Large intestine (tissue), 3 donors: ENCODE data around the gene HMOX1. TPM values are rescaled to one million over a fixed set of nuclear protein-coding genes. Genes with fewer than 3 reads are reported as not detected.
"Not testable (repeated sequence)": the region's sequence is repeated elsewhere in the genome, so short reads cannot be mapped to it uniquely, and the experiment has no call there.

ENCODE experiments used
- DNase-seq, 2 donors: peaks; one replicate each; pipeline versions ENCODE4 v3.0.0 to v3.0.0-alpha.2; 2013
- H3K27ac ChIP-seq: one replicate; pipeline ENCODE4 v1.5.1; 2013; ENCODE audit warnings: low read length
- H3K27me3 ChIP-seq: 2 replicates; pipeline ENCODE4 v1.6.1; 2013; ENCODE audit warnings: low read length; ENCODE audit not compliant: control insufficient read depth, insufficient read depth
- H3K36me3 ChIP-seq: 2 replicates; pipeline ENCODE4 v1.6.1; 2013; ENCODE audit warnings: low read length; ENCODE audit not compliant: control insufficient read depth, insufficient read depth
- H3K4me1 ChIP-seq: one replicate; pipeline ENCODE4 v1.6.1; 2013; ENCODE audit warnings: low read length; ENCODE audit not compliant: control insufficient read depth, insufficient read depth
- H3K4me3 ChIP-seq: one replicate; pipeline ENCODE4 v1.5.1; 2013; ENCODE audit warnings: low read length
- H3K9me3 ChIP-seq: one replicate; pipeline ENCODE4 v1.6.1; 2013; ENCODE audit warnings: mild to moderate bottlenecking, low read depth, low read length, moderate library complexity; ENCODE audit not compliant: control insufficient read depth
- WGBS: methylation state at CpG from one replicate; pipeline ENCODE4 v1.1.5; 2013; ENCODE audit warnings: low lambda C conversion rate; ENCODE audit not compliant: insufficient coverage; 5-methylcytosine and 5-hydroxymethylcytosine counted together
- polyA plus RNA-seq: library from polyadenylated mRNA; unstranded; fragments of 120-200 nt; gene quantifications from one replicate; pipeline ENCODE4 v1.2.1, GENCODE V29; 2013

The HMOX1 gene
- polyA plus RNA-seq, 1 donor, result 81.5 TPM

DNA sequence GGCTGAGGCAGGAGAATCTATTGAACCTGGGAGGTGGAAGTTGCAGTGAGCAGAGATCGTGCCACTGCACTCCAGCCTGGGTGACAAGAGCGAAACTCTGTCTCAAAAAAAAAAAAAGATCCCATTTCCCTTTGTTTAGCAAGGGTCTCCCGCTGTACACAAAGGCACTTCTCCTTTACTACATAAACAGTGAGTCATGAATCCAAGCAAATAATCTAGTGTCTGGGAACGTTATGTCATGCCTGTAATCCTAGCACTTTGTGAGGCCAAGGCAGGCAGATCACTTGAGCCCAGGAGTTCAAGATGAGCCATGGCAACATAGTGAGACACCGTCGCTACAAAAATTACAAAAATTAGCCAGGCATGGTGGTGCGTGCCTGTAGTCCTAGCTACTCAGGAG lies 16.7 kb upstream of the HMOX1 start:
- DNase-seq, H3K4me3 ChIP-seq, H3K9me3 ChIP-seq, H3K36me3 ChIP-seq, H3K27ac ChIP-seq, H3K27me3 ChIP-seq: not testable (repeated sequence)
- no CpG with 5 or more reads among the region's 7 CpGs for WGBS
- peaks cover 22% of the 10 kb centered on the region for H3K4me1 ChIP-seq

DNA sequence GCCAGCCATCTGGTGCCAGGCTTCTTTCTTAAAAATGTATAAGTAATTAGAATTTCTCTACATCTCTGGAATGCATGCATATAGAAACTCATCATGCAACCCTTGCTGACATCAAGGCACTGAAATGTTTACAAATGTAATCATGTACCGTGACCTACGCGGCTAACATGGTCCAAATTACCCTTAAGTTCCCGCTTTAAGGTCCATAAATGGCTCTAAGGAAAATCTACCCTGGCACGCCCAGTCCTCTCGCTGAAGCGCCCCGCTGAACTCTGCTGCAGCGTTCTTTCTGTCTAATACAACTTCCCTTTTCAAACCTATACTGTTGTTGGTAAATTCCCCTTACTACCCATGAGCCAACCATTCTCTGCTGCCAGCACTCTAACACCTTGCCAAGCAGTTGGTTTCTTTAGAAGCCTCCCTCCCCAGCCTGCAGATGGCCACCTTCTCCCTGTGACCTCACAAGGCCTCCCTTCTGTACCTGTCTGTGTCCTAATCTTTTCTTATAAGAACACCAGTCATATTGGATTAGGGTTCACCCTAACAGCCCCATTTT lies 13.5 kb upstream of the HMOX1 start:
- Histone ChIP-seq H3K4me1 (peaks cover 32% of the 10 kb centered on the region), H3K36me3 (no peaks in the 10 kb centered on the region), H3K27me3 (no peaks in the 10 kb centered on the region), H3K4me3 (no peak overlapping the region), H3K27ac (peak overlapping the region; percentile 20), H3K9me3 (no peaks in the 10 kb centered on the region)
- peak in 1 of 2 donors; percentile 71 for DNase-seq
- WGBS, result no CpG with 5 or more reads among the region's 9 CpGs

DNA sequence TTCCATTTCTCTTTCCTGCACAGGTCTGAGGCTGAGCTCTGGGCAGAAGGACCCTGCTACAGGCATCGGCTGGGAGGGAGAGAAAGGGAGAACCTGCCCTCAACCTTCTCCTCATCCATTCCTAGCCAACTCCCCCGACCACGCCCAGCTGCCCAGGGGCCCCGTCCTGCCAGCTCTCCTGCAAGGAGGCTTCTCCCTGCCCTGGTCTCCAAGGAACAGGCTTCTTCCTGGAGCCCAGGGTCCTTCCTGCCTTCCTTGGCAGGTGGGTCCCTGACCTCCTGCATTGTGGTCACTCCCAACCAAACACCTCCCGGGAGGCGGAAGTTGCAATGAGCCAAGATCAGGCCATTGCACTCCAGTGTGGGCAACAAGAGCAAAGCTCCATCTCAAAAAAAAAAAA lies 12.5 kb upstream of the HMOX1 start:
- WGBS, result no CpG with 5 or more reads among the region's 6 CpGs
- Histone ChIP-seq H3K9me3 (no peaks in the 10 kb centered on the region), H3K4me3 (no peak overlapping the region), H3K27me3 (no peaks in the 10 kb centered on the region), H3K36me3 (no peaks in the 10 kb centered on the region), H3K4me1 (peaks cover 32% of the 10 kb centered on the region), H3K27ac (no peak overlapping the region)
- DNase-seq, result no peak

DNA sequence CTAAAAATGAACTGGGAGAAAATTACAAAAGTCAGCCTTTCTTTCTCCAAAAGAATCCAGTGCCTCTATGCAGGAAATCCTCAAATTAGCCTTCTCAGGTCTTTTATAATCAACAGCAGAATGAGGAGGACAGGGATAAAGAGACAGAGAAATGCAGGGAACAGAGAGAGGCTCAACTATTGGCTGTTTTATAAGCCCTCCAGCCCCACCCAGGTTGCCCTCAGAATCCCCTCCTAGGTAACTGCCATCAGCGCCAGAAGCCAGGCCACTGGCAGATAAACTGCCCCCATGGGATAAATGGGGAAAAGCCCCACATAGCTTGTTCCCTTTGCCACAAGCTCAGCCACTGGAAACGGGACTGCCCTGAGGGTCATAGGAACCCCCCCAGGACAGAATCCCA lies 10.9 kb upstream of the HMOX1 start:
- DNase-seq, result no peak
- Histone ChIP-seq H3K4me1 (peaks cover 32% of the 10 kb centered on the region), H3K9me3 (no peaks in the 10 kb centered on the region), H3K4me3 (no peak overlapping the region), H3K27ac (no peak overlapping the region), H3K36me3 (no peaks in the 10 kb centered on the region), H3K27me3 (no peaks in the 10 kb centered on the region)
- WGBS, result no CpG with 5 or more reads among the region's 2 CpGs

DNA sequence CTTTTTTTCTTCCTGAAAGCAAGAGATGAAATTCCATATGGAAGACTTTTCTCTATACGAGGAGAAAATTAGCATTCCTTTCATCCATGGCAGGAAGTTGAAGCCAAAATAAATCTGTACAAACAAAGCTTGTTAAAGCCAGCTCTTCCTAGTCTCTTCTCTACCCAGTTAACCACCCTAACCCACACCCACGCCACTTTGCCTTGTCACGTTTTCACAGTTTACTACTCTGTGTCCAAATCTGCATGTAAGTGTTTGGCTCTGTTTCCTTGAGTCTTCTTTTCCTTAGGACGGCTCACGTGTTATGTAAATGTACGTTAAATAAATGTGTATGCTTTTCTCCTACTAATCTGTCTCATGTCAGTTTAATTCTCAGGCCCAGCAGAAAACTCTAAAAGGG lies 7.1 kb upstream of the HMOX1 start:
- no peak for DNase-seq
- WGBS, result 94% methylated on average over 5 of the region's 6 CpGs
- H3K4me1 ChIP-seq, result peaks cover 36% of the 10 kb centered on the region

DNA sequence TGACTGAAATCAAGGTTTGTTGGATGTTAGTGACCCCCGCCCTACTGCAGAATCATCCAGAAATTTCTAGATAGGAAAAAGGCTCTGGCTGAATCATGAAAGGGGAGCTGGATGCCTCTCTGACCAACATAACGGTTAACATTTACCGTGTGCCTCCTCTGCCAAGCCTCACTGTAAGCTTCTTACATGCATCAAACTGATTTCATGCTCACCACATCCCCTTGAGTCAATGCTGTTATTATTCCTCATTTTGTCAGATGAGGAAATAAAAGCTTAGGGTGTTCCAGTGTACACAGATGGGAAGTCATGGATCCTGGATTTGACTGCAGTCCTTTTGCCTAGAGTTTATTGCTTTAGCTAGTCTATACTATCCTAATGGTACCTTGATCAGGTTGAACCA lies 5.9 kb upstream of the HMOX1 start:
- no peaks in the 10 kb centered on the region for H3K36me3 ChIP-seq
- H3K27me3 ChIP-seq, result no peaks in the 10 kb centered on the region
- DNase-seq, result no peak
- WGBS, result no CpG with 5 or more reads among the region's 3 CpGs
- H3K4me3 ChIP-seq, result no peak overlapping the region
- H3K4me1 ChIP-seq, result peaks cover 42% of the 10 kb centered on the region
- H3K27ac ChIP-seq, result no peak overlapping the region
- no peaks in the 10 kb centered on the region for H3K9me3 ChIP-seq

More for the DNA sequence above, 7.1 kb upstream of the HMOX1 start:
- Histone ChIP-seq H3K27me3 (no peaks in the 10 kb centered on the region), H3K4me3 (no peak overlapping the region), H3K9me3 (no peaks in the 10 kb centered on the region), H3K27ac (no peak overlapping the region), H3K36me3 (no peaks in the 10 kb centered on the region)

DNA sequence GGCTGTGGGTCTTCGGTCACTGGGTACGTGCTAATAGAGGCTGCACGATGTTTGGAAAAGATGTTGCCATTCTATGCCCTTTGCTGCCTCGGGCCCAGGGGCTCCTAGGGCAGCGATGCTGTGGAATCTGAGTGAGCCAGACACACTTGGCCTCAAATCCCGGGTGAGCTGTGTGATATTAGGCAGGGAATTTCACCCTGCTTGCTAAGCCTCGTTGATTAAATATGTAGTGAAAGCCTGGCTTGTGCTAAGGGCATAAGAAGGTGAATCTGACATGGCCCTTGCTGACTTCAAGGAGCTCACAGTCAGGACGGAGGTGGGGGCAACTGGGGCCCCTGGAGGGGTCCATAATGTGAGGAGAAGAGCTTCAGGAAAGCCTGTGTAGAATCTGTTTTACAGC lies 5.4 kb upstream of the HMOX1 start:
- Histone ChIP-seq H3K27me3 (no peaks in the 10 kb centered on the region), H3K9me3 (no peaks in the 10 kb centered on the region), H3K36me3 (no peaks in the 10 kb centered on the region), H3K27ac (no peak overlapping the region), H3K4me3 (no peak overlapping the region), H3K4me1 (peaks cover 47% of the 10 kb centered on the region)
- DNase-seq, result no peak
- WGBS, result no CpG with 5 or more reads among the region's 8 CpGs

DNA sequence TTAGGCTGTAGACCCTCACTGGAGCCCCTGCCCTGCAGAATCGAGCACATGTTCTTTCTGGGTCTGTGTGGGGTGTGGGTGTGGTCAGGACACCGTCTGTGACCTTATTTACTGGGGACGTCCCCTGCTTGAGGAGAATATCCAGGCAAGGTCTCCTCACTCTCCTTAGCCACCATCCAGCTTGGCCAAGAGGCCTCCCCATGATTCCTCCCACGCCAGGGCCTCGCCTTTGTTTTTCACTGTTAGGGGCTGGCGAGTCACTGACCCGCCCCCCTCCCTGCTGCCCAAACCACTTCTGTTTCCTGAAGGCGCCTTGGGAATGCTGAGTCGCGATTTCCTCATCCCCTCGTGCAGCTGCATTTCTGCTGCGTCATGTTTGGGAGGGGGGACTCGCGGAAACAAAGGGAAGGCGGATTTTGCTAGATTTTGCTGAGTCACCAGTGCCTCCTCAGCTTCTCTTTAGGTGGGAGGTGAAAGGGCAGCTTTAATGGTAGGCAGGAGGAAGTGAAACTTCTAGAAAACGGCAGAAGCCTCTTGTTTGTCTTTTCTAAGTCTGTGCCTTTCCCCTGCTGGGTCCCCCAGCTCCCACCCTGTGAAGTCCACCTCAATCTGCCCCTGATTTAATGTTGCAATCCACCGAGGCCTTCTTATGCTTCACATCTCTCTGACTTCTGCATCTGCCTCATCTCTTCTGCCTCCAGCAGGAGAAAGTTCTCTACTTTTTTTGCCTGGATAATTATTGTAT lies 4.0 kb upstream of the HMOX1 start:
- WGBS, result no CpG with 5 or more reads among the region's 17 CpGs
- Histone ChIP-seq H3K27ac (peak overlapping the region; percentile 91), H3K27me3 (no peaks in the 10 kb centered on the region), H3K4me1 (peaks cover 49% of the 10 kb centered on the region), H3K36me3 (no peaks in the 10 kb centered on the region), H3K4me3 (no peak overlapping the region), H3K9me3 (no peaks in the 10 kb centered on the region)
- peak; percentile 98 to 99 for DNase-seq

DNA sequence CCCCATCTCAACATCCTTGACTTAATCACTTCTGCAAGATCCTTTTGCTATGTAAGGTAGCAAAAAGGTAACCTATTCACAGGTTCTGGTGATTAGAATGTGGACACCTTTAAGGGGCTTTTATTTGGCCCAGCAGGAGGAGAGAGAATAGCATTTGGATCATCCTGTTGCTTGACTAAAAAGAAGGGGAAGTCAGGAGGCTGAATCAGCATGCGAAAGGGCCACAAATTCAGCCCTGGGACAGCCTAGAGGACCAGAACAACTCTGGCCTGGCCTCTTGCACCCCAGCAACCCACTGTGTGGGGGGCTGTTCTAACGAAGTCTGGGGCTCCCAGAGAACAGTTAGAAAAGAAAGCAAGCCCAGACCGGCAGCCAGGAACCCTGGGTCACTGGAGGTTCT lies 3.2 kb upstream of the HMOX1 start:
- no peak overlapping the region for H3K4me3 ChIP-seq
- peak overlapping the region; percentile 91 for H3K27ac ChIP-seq
- H3K4me1 ChIP-seq, result peaks cover 46% of the 10 kb centered on the region
- WGBS, result no CpG with 5 or more reads among the region's 3 CpGs
- DNase-seq, result no peak
- no peaks in the 10 kb centered on the region for H3K9me3 ChIP-seq
- H3K27me3 ChIP-seq, result no peaks in the 10 kb centered on the region
- no peaks in the 10 kb centered on the region for H3K36me3 ChIP-seq

DNA sequence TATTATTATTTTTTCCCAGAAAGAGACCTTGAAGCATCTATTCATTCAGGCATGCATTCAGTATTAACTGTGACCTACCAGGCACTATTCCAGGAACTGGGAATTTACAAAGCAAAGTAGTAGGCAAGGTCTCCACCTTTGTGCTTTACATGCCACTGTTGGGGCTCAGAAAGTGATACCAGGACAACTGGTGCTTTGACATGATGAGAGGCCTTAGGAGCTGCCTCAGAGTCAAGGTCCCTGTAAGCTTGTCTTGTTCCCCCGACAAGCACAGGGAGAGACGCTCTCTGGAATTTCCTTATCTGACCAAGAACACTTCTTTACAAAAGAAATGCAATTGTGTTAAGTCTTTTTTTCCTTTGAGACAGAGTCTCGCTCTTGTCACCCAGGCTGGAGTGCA lies 2.3 kb upstream of the HMOX1 start:
- H3K27ac ChIP-seq, result peak overlapping the region; percentile 91

More for the DNA sequence above, 2.3 kb upstream of the HMOX1 start:
- no CpG with 5 or more reads among the region's 3 CpGs for WGBS
- no peaks in the 10 kb centered on the region for H3K27me3 ChIP-seq
- H3K36me3 ChIP-seq, result peaks cover 4% of the 10 kb centered on the region
- peak in 1 of 2 donors; percentile 68 for DNase-seq
- H3K4me3 ChIP-seq, result no peak overlapping the region
- no peaks in the 10 kb centered on the region for H3K9me3 ChIP-seq
- peaks cover 46% of the 10 kb centered on the region for H3K4me1 ChIP-seq
